PC-9 (cell line): ENCODE results near the gene CDH12. TPM values are rescaled to one million over a fixed set of nuclear protein-coding genes. Genes with fewer than 3 reads are reported as not detected.

Experiments used
- BruUV-seq: library from RNA; stranded (reverse); fragments of 400-500 nt; replicated peaks from 2 replicates; lab custom pipeline; 2021; lab: Mats Ljungman, UMichigan
- CTCF ChIA-PET: fragments of 300-600 bp; sonication (Branson Sonifier 250); formaldehyde crosslinking; loops from one replicate; lab custom pipeline; 2022; ENCODE audit warnings: antibody characterized with exemption; lab: Charles Lee
- POLR2A ChIA-PET: fragments of 300-600 bp; sonication (Branson Sonifier 250); formaldehyde crosslinking; loops from one replicate; lab custom pipeline; 2022; ENCODE audit warnings: antibody characterized with exemption; ENCODE audit not compliant: unreplicated experiment; lab: Charles Lee
- DNase-seq, 2 experiments: peaks; one replicate each; pipeline versions ENCODE4 v3.0.0 to v3.0.0-alpha.2; 2015 to 2022; ENCODE audit warnings: mixed read lengths in 1 of 2
- H2AFZ ChIP-seq: fragments of 200-600 bp; sonication (generic); 2 replicates; pipeline ENCODE4 v1.8.1; 2017; ENCODE audit warnings: antibody characterized with exemption
- H3F3A ChIP-seq: fragments of 200-600 bp; sonication (generic); 2 replicates; pipeline ENCODE4 v1.8.1; 2017; ENCODE audit warnings: antibody characterized with exemption, mild to moderate bottlenecking, low read depth; ENCODE audit not compliant: insufficient read depth
- H3K27ac ChIP-seq: fragments of 200-600 bp; sonication (generic); 2 replicates; pipeline ENCODE4 v1.6.1; 2016; ENCODE audit warnings: mixed run types
- H3K27me3 ChIP-seq: fragments of 200-600 bp; sonication (generic); 2 replicates; pipeline ENCODE4 v1.6.1; 2016; ENCODE audit warnings: low read depth, mixed run types; ENCODE audit not compliant: insufficient read depth
- H3K36me3 ChIP-seq: fragments of 200-600 bp; sonication (generic); 2 replicates; pipeline ENCODE4 v1.6.1; 2016; ENCODE audit warnings: low read depth, mixed run types
- H3K4me1 ChIP-seq: fragments of 200-600 bp; sonication (generic); replicated peaks from 2 replicates; pipeline ENCODE4 v1.6.1; 2016; ENCODE audit warnings: mixed run types; ENCODE audit not compliant: insufficient read depth
- H3K4me2 ChIP-seq: fragments of 200-600 bp; sonication (generic); 2 replicates; pipeline ENCODE4 v1.6.1; 2017; ENCODE audit warnings: mixed run types
- H3K4me3 ChIP-seq: fragments of 200-600 bp; sonication (generic); 2 replicates; pipeline ENCODE4 v1.6.1; 2016; ENCODE audit warnings: mixed run types
- H3K79me2 ChIP-seq: fragments of 200-600 bp; sonication (generic); 2 replicates; pipeline ENCODE4 v1.6.1; 2017; ENCODE audit warnings: low read depth, mixed run types
- H3K9me2 ChIP-seq: fragments of 200-600 bp; sonication (generic); 2 replicates; pipeline ENCODE4 v1.8.1; 2017; ENCODE audit warnings: mild to moderate bottlenecking; ENCODE audit not compliant: insufficient read depth
- H3K9me3 ChIP-seq: fragments of 200-600 bp; sonication (generic); 2 replicates; pipeline ENCODE4 v1.8.1; 2016; ENCODE audit warnings: low read depth; ENCODE audit not compliant: insufficient read depth
- H4K20me1 ChIP-seq: fragments of 200-600 bp; sonication (generic); 2 replicates; pipeline ENCODE4 v1.8.1; 2017; ENCODE audit not compliant: insufficient read depth
- EZH2 ChIP-seq: fragments of 200-600 bp; sonication (generic); IDR thresholded peaks from 2 replicates; pipeline ENCODE4 v1.8.0; 2017; ENCODE audit warnings: antibody characterized with exemption, low read depth
- intact Hi-C: fragments of 100-400 bp; cut with micrococcal nuclease; formaldehyde crosslinking; loops from one replicate; pipeline ENCODE4 v1.10.0; 2022; ENCODE audit not compliant: unreplicated experiment
- total RNA-seq: library from RNA; stranded (reverse); gene quantifications from 2 replicates; pipeline ENCODE4 v1.2.3, GENCODE V29; 2021
- TF ChIP-seq, protein P1 (sequence below): fragments of 200-600 bp; sonication (generic); conservative IDR thresholded peaks from 2 replicates; pipeline ENCODE4 v1.6.1; 2017; ENCODE audit warnings: mixed run types, antibody characterized with exemption, mild to moderate bottlenecking, moderate library complexity

The CDH12 gene
- total RNA-seq, 1 experiment from 2014 or later: not detected

DNA sequence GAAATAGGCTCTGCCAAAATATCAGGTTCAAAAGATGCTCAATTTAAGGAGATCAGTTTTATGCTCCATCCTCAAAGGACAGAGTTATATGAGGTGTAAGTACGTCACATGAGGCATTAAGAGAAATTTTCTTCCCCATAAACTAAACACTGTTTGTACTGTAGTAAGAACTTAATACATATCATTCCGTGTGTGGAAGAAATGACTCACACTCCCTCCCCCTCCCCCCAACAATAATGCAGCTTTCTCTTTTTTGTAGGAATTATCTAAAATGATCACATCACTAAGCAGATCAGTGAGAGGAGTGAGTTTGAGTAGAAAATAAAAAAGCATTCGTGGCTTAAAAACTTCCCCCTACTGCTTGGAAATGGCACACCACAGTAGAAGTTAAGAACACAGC lies 2.2 kb downstream of the CDH12 start:
- H3K79me2 ChIP-seq: no peaks in the 10 kb centered on the region
- TF ChIP-seq, protein P1, sequence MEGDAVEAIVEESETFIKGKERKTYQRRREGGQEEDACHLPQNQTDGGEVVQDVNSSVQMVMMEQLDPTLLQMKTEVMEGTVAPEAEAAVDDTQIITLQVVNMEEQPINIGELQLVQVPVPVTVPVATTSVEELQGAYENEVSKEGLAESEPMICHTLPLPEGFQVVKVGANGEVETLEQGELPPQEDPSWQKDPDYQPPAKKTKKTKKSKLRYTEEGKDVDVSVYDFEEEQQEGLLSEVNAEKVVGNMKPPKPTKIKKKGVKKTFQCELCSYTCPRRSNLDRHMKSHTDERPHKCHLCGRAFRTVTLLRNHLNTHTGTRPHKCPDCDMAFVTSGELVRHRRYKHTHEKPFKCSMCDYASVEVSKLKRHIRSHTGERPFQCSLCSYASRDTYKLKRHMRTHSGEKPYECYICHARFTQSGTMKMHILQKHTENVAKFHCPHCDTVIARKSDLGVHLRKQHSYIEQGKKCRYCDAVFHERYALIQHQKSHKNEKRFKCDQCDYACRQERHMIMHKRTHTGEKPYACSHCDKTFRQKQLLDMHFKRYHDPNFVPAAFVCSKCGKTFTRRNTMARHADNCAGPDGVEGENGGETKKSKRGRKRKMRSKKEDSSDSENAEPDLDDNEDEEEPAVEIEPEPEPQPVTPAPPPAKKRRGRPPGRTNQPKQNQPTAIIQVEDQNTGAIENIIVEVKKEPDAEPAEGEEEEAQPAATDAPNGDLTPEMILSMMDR: no peak
- no peak for TF ChIP-seq EZH2
- H4K20me1 ChIP-seq: no peaks in the 10 kb centered on the region
- POLR2A ChIA-PET: no interaction called here
- no peak overlapping the region for H3K4me2 ChIP-seq
- no peak overlapping the region for H3K4me3 ChIP-seq
- no peak overlapping the region for H2AFZ ChIP-seq
- H3K9me2 ChIP-seq: no peaks in the 10 kb centered on the region
- no TSS peak for BruUV-seq
- no peaks in the 10 kb centered on the region for H3K36me3 ChIP-seq
- H3K27me3 ChIP-seq: no peaks in the 10 kb centered on the region; the same call in 1 of the 2 replicates
- CTCF ChIA-PET: no interaction called here
- DNase-seq: no peak
- no peaks in the 10 kb centered on the region for H3K9me3 ChIP-seq
- no peaks in the 10 kb centered on the region for H3K4me1 ChIP-seq
- no peak overlapping the region for H3K27ac ChIP-seq
- H3F3A ChIP-seq: no peaks in the 10 kb centered on the region
- intact Hi-C loops: no loop called here

DNA sequence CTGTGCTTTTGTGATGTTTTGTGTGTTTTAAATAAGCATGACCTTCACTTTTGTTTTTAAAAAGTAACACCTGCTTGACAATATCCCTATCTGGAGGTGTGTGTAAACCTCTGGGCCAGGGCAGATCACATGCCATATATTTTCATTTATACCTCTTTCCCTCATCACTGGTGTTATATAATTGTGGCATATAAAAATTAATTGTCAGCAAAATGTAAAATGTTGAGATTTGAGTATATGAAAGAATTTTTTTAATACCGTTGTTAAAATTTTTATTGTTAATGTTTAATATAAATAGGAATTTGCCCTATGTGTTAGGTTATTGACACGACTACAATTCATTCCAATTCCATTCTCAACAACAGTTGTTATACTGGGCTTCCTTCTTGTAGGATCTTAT lies 6.5 kb downstream of the CDH12 start:
- Histone ChIP-seq H3K4me2 (no peak overlapping the region), H3K4me1 (no peaks in the 10 kb centered on the region), H3K36me3 (no peaks in the 10 kb centered on the region), H2AFZ (no peak overlapping the region), H3K9me2 (no peaks in the 10 kb centered on the region), H3K27me3 (no peaks in the 10 kb centered on the region), H3K9me3 (no peaks in the 10 kb centered on the region), H3F3A (no peaks in the 10 kb centered on the region), H3K4me3 (no peak overlapping the region), H4K20me1 (no peaks in the 10 kb centered on the region), H3K27ac (no peak overlapping the region), H3K79me2 (no peaks in the 10 kb centered on the region)
- TF ChIP-seq EZH2: no peak
- TF ChIP-seq, protein P1: no peak
- ChIA-PET POLR2A (no interaction called here), CTCF (no interaction called here)
- BruUV-seq: no TSS peak
- no peak for DNase-seq
- intact Hi-C loops: no loop called here

DNA sequence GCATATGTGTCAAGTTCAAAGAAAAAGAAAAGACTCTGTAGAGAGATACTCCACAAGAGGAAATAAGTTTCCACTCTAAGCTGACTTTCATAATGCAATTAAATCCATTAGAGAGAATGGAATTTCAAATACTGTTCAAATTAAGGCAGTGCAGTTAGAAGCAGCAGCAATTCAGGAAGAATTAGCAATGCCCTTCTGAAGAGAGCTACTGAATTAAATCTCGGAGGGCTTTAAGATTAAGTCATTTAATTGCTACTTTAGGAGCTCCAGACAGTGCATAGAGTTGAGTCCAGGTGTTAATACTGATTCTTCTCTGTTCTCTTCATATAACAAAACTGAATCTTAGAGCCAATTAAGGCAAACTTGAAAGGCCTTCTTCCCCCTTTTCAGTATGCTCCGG lies 8.5 kb downstream of the CDH12 start:
- CTCF ChIA-PET: no interaction called here
- no peaks in the 10 kb centered on the region for H3K4me1 ChIP-seq

More for the DNA sequence above, 8.5 kb downstream of the CDH12 start:
- H3K4me3 ChIP-seq: no peak overlapping the region
- DNase-seq: no peak
- no peaks in the 10 kb centered on the region for H3K9me2 ChIP-seq
- no peak overlapping the region for H2AFZ ChIP-seq
- H3K27ac ChIP-seq: no peak overlapping the region
- no peaks in the 10 kb centered on the region for H3F3A ChIP-seq
- H3K27me3 ChIP-seq: no peaks in the 10 kb centered on the region
- no peaks in the 10 kb centered on the region for H3K36me3 ChIP-seq
- H3K79me2 ChIP-seq: no peaks in the 10 kb centered on the region
- no TSS peak for BruUV-seq
- no peak overlapping the region for H3K4me2 ChIP-seq
- intact Hi-C loops: no loop called here
- POLR2A ChIA-PET: no interaction called here
- H4K20me1 ChIP-seq: no peaks in the 10 kb centered on the region
- H3K9me3 ChIP-seq: no peaks in the 10 kb centered on the region
- TF ChIP-seq EZH2: no peak
- TF ChIP-seq, protein P1: no peak
